ENCODE measurements around the gene MRPS23. TPM values are rescaled to one million over a fixed set of nuclear protein-coding genes. Genes with fewer than 3 reads are reported as not detected.

Gene MRPS23
- total RNA-seq, 2 experiments from 2014 or later, result 42.6 to 69.7 TPM

DNA sequence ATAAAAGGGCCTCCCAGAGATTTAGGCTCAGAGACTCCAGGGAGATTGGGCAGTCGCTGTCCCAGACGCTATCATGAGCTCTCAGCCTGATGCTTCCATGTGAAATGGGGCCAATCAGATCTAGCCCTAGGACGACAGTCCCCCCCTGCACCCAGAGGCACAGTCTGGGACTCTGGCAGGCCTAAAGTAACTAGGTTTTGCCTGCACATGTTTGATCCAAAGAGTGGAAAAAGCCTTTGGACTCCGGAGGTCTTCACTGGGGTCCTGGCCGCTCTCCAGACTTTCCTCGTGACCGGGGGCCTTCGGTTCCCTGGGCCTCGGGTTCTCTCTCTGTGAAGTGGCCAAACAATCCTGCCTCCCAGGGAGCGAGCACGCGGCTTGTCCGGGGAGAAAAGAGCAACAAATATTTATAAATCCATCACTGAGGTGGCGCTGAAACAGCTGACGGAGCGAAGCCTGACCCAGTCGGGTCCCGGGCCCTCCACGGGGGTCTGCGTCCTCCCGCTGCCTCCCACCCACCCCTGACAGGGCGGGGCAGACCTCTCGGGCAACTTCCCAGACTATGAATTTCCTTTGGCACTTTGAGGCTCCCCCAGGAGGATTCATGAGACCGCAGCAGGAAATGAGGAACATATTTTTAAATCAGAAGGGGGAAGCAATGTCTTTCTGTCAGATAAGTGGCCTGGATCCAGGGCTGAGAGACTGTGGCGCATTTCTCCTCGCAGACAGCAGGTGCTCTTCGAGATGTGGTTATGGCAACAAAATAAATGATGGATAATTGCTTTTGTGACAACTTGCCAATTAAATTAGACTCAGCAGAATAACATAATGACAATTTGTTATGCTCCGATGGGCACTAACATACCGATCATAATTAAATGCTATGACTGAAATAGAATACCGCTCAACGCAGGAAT, 38.9 kb downstream of the MRPS23 start:
- CTCF ChIA-PET, result interaction anchor here (1.0 to 3.4 kb wide), 2 partner anchors 22 to 28 kb away, joined by 4 to 20 read pairs; no protein-coding TSS in a partner anchor
- H3K4me1 Mint-ChIP-seq, result peaks cover 8% of the 10 kb centered on the region
- POLR2A ChIA-PET, result no interaction called here
- H3K4me3 Mint-ChIP-seq, result no peak overlapping the region
- DNase-seq (no peak), ATAC-seq (no peak)
- H3K36me3 Mint-ChIP-seq (ENCODE audit: low read depth), result no peaks in the 10 kb centered on the region
- H3K27me3 Mint-ChIP-seq, result peaks cover 50% of the 10 kb centered on the region
- no peaks in the 10 kb centered on the region for H3K9me3 Mint-ChIP-seq (ENCODE audit: low read depth)
- intact Hi-C loops (cut with DNase I, micrococcal nuclease), result no loop called here
- no peak overlapping the region for H3K27ac Mint-ChIP-seq

DNA sequence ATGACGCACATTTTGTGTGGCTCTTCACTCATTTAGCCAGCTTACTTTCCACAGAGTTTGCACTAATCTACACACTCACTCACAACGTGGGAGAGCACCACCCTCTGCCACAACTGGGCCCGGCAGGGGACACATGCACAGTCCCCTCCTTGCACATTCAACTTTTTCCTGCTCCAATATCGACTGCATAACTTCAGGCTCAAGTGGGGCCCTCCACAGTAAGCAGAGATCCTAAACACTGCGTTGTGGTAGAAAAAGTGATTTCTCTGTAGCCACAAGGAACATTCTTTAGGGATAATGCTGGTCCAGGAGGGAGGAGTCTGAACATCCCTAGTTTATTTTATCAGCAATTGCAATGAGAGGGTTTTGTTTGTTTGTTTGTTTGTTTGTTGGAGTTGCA, 40.0 kb downstream of the MRPS23 start:
- H3K4me3 Mint-ChIP-seq, result no peak overlapping the region

DNA sequence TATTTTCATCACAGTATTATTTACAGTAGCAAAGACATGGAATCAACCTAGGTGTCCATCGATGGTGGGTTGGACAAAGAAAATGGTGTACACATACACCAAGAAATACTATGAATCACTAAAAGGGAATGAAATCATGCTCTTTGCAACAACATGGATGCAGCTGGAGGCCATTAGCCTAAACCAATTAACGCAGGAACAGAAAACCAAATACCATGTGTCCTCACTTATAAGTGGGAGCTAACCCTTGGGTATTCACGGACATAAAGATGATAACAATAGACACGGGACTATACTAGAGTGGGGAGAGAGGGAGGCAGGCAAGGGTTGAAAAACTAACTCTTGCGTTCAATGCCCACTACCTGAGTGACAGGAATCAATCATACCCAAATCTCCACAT, 41.0 kb downstream of the MRPS23 start:
- ChIA-PET POLR2A (no interaction called here), CTCF (no interaction called here)
- Mint-ChIP-seq H3K36me3 (ENCODE audit: low read depth) (no peaks in the 10 kb centered on the region), H3K4me1 (peaks cover 8% of the 10 kb centered on the region), H3K27ac (no peak overlapping the region), H3K9me3 (ENCODE audit: low read depth) (no peaks in the 10 kb centered on the region), H3K4me3 (no peak overlapping the region), H3K27me3 (peaks cover 47% of the 10 kb centered on the region)
- intact Hi-C loops (cut with DNase I, micrococcal nuclease), result no loop called here
- no peak for DNase-seq
- no peak for ATAC-seq

More for the DNA sequence above, 40.0 kb downstream of the MRPS23 start:
- intact Hi-C loops (cut with DNase I, micrococcal nuclease), result no loop called here
- Mint-ChIP-seq H3K36me3 (ENCODE audit: low read depth) (no peaks in the 10 kb centered on the region), H3K27ac (no peak overlapping the region), H3K4me1 (peaks cover 8% of the 10 kb centered on the region), H3K9me3 (ENCODE audit: low read depth) (no peaks in the 10 kb centered on the region), H3K27me3 (peaks cover 50% of the 10 kb centered on the region)
- ChIA-PET POLR2A (no interaction called here), CTCF (interaction anchor here (1.0 to 3.4 kb wide), 2 partner anchors 23 to 27 kb away, joined by 4 to 20 read pairs; no protein-coding TSS in a partner anchor)
- ATAC-seq, result no peak
- no peak for DNase-seq

DNA sequence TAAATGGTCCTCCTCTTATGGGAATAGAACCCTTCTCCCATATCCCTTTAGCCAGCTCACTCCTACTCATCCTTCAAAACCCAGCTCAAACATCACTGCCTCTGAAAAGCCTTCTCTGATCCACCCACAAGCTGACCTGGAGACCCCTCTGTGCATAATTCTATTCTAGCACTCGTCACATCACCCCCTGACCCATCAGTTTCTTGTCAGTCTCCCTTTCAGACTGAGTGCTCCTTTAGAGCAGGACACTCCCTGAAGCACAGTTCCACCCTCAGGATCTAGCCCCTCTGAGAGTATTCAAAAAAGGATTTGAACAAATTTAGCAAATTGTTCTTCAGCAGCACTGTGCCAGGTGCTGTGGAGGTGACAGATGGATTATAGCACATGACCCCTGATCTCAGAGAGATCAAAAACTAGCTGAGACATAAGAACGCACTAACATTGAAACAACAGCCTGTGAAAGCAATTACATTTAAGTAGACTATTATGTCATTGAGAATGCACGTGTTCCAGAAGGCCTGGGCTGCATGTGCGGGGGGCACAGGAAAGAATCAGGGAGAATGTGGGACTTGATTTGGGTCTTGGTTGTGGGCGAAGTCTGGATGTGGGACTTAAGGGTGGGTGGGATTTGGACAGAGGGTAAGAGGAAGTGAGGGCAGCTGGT, 43.5 kb downstream of the MRPS23 start:
- Mint-ChIP-seq H3K27ac (no peak overlapping the region), H3K27me3 (peaks cover 36% of the 10 kb centered on the region), H3K36me3 (ENCODE audit: low read depth) (no peaks in the 10 kb centered on the region), H3K4me3 (no peak overlapping the region), H3K9me3 (ENCODE audit: low read depth) (peaks cover 6% of the 10 kb centered on the region), H3K4me1 (peaks cover 6% of the 10 kb centered on the region)
- intact Hi-C loops (cut with DNase I, micrococcal nuclease), result no loop called here
- POLR2A ChIA-PET, result interaction anchor here (0.7 kb wide), 1 partner anchor 959 kb away, joined by 4 read pairs; no protein-coding TSS in a partner anchor
- CTCF ChIA-PET, result interaction anchor here (0.9 to 1.0 kb wide), 2 partner anchors 23 to 26 kb away, joined by 3 to 4 read pairs; no protein-coding TSS in a partner anchor
- DNase-seq, result no peak
- ATAC-seq, result no peak

DNA sequence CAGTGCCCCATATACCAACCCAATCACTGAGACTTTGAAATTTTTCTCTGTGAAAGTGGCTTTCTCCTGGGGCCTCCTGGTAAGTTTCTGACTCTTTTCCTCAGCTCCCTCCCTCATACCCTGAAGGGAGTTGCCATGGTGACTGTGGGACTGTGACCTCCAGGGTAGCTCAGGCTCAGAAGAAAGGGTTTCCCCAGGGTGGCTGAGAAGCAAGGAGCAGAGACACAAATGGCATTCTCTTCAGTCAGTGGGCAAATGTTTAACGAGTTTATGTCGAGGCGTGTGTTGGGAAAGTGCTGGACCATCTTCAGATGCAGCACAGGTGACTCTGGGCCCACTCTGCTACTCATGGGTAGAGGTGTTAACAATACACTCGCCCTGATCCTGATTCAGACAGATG, 46.8 kb downstream of the MRPS23 start:
- ChIA-PET CTCF (interaction anchor here (0.6 to 2.3 kb wide), 5 partner anchors 20 to 32 kb away, joined by 3 to 9 read pairs (median 5); no protein-coding TSS in a partner anchor), POLR2A (interaction anchor here (0.6 kb wide), 1 partner anchor 1119 kb away, joined by 3 read pairs; no protein-coding TSS in a partner anchor)
- no peak overlapping the region for H3K4me3 Mint-ChIP-seq
- no peak overlapping the region for H3K27ac Mint-ChIP-seq
- intact Hi-C loops (cut with DNase I, micrococcal nuclease), result no loop called here
- ATAC-seq (no peak), DNase-seq (no peak)
- H3K4me1 Mint-ChIP-seq, result peaks cover 3% of the 10 kb centered on the region
- no peaks in the 10 kb centered on the region for H3K36me3 Mint-ChIP-seq (ENCODE audit: low read depth)
- peaks cover 11% of the 10 kb centered on the region for H3K9me3 Mint-ChIP-seq (ENCODE audit: low read depth)
- peaks cover 17% of the 10 kb centered on the region for H3K27me3 Mint-ChIP-seq

DNA sequence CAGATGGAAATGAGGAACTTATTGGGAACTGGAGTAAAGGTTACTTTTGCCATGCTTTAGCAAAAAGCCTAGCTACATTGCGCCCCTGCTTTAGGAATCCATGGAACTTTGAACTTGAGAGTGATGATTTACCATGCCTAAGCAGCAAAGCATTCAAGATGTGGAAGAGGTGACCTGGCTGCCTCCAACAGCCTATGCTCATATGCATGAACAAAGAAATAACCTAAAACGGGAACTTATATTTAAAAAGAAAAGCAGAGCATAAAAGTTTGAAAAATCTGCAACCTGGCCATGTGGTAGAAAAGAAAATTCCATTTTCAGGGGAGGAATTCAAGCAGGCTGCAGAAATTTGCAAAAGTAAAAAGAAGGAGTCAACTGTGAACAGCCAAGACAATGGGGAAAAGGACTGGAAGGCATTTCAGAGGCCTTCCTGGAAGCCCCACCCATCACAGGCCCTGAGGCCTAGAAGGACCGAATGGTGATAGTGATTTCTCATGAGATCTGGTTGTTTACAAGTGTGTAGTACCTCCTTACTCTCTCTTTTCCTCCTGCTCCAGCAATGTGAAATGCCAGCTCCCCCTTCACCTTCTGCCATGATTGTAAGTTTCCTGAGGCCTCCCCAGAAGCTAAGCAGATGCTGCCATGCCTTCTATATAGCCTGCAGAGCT, 48.7 kb downstream of the MRPS23 start:
- Mint-ChIP-seq H3K4me3 (no peak overlapping the region), H3K4me1 (peaks cover 3% of the 10 kb centered on the region), H3K9me3 (ENCODE audit: low read depth) (peaks cover 11% of the 10 kb centered on the region), H3K27me3 (peaks cover 5% of the 10 kb centered on the region), H3K27ac (no peak overlapping the region), H3K36me3 (ENCODE audit: low read depth) (no peaks in the 10 kb centered on the region)
- POLR2A ChIA-PET, result no interaction called here
- intact Hi-C loops (cut with DNase I, micrococcal nuclease), result no loop called here
- ATAC-seq, result no peak
- CTCF ChIA-PET, result interaction anchor here (0.7 to 1.4 kb wide), 5 partner anchors 9 to 547 kb away, joined by 3 to 5 read pairs (median 3); no protein-coding TSS in a partner anchor
- no peak for DNase-seq

DNA sequence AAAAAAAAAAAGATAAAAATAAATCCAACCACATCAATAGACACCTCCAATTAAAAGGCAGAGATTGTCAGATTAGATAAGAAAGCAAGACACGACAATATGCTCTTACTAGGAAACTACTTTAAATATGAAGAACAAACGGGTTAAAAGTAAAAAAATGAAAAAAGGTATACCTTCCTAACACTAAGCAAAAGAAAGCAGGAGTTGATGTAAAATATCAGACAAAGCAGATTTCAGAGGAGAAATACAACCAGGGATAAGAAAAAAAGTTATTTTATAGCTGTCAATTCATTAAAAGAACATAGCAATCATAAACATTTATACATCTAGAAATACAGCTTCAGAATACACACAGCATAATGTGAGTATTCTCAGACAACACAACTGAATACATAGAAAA, 55.0 kb downstream of the MRPS23 start:
- peaks cover 3% of the 10 kb centered on the region for H3K9me3 Mint-ChIP-seq (ENCODE audit: low read depth)
- peaks cover 7% of the 10 kb centered on the region for H3K4me1 Mint-ChIP-seq
- ChIA-PET POLR2A (no interaction called here), CTCF (interaction anchor here (1.4 to 1.9 kb wide), 2 partner anchors 11 to 39 kb away, joined by 3 to 10 read pairs; no protein-coding TSS in a partner anchor)
- H3K36me3 Mint-ChIP-seq (ENCODE audit: low read depth), result no peaks in the 10 kb centered on the region
- H3K27me3 Mint-ChIP-seq, result peaks cover 2% of the 10 kb centered on the region
- H3K27ac Mint-ChIP-seq, result no peak overlapping the region
- intact Hi-C loops (cut with DNase I, micrococcal nuclease), result no loop called here
- DNase-seq (no peak), ATAC-seq (no peak)
- no peak overlapping the region for H3K4me3 Mint-ChIP-seq

DNA sequence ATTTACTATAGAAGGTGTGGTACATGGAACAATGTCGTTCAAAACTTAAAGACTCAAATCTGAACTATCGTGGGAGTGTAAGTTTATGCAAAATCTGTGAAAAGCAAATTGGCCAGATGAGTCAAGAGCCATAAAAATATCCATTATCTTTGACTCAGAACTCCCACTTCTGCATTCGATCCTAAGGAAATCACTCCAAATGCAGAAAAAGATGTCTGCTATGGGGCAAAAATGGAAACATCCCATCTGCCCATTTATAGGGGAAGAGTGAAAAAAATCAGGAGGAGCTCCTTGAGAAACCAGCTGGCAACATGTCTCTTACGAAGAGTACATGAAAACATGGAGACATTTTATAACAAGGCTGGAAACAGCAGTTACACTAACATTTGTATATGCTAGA, 61.1 kb downstream of the MRPS23 start:
- H3K4me1 Mint-ChIP-seq, result no peaks in the 10 kb centered on the region
- intact Hi-C loops (cut with DNase I, micrococcal nuclease), result no loop called here
- H3K4me3 Mint-ChIP-seq, result no peak overlapping the region
- no peak for ATAC-seq
- H3K36me3 Mint-ChIP-seq (ENCODE audit: low read depth), result no peaks in the 10 kb centered on the region
- peaks cover 30% of the 10 kb centered on the region for H3K27me3 Mint-ChIP-seq
- no peak overlapping the region for H3K27ac Mint-ChIP-seq
- POLR2A ChIA-PET, result no interaction called here
- no peak for DNase-seq
- CTCF ChIA-PET, result no interaction called here
- peaks cover 3% of the 10 kb centered on the region for H3K9me3 Mint-ChIP-seq (ENCODE audit: low read depth)

DNA sequence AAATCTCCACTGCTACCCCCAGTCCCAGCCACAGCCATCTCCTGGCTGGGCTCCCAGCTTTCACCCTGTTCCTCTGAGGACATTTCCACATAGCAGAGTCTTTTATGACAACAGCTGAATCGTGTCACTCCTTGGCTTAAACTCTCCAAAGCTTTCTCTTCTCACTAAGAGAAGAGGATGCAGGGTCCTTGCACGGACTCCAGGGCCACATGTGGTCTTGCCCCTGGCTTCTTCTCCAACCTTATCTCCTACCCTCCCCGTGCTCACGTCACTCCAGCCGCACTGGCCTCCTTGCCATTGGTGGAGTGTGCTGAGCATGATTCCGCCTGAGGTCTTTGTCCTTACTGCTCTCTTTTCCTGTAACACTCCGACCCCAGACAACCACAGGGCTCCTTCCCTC, 64.8 kb downstream of the MRPS23 start:
- ATAC-seq, result no peak
- Mint-ChIP-seq H3K27ac (no peak overlapping the region), H3K9me3 (ENCODE audit: low read depth) (no peaks in the 10 kb centered on the region), H3K36me3 (ENCODE audit: low read depth) (no peaks in the 10 kb centered on the region), H3K4me3 (no peak overlapping the region), H3K27me3 (peaks cover 32% of the 10 kb centered on the region), H3K4me1 (peaks cover 2% of the 10 kb centered on the region)
- intact Hi-C loops (cut with DNase I, micrococcal nuclease), result no loop called here
- ChIA-PET POLR2A (interaction anchor here (0.6 kb wide), 1 partner anchor 53 kb away, joined by 4 read pairs; no protein-coding TSS in a partner anchor), CTCF (interaction anchor here (1.2 to 3.6 kb wide), 6 partner anchors 11 to 48 kb away, joined by 3 to 26 read pairs (median 10); partner anchors contain the start of gene CCDC182)
- no peak for DNase-seq

All from activated CD4-positive, alpha-beta T cell treated with anti-CD3 and anti-CD28 coated beads for 36 hours (primary cell).